GM12892 (cell line): ENCODE results near the gene FSTL4.

Experiments
- POLR2A ChIP-seq: IDR thresholded peaks from 2 replicates; pipeline ENCODE4 v1.6.1; 2011; ENCODE audit warnings: low read depth, low read length, control low read depth
- POLR2AphosphoS5 ChIP-seq: IDR thresholded peaks from 2 replicates; pipeline ENCODE4 v1.6.1; 2011; ENCODE audit warnings: low read depth, low read length, control low read depth

DNA sequence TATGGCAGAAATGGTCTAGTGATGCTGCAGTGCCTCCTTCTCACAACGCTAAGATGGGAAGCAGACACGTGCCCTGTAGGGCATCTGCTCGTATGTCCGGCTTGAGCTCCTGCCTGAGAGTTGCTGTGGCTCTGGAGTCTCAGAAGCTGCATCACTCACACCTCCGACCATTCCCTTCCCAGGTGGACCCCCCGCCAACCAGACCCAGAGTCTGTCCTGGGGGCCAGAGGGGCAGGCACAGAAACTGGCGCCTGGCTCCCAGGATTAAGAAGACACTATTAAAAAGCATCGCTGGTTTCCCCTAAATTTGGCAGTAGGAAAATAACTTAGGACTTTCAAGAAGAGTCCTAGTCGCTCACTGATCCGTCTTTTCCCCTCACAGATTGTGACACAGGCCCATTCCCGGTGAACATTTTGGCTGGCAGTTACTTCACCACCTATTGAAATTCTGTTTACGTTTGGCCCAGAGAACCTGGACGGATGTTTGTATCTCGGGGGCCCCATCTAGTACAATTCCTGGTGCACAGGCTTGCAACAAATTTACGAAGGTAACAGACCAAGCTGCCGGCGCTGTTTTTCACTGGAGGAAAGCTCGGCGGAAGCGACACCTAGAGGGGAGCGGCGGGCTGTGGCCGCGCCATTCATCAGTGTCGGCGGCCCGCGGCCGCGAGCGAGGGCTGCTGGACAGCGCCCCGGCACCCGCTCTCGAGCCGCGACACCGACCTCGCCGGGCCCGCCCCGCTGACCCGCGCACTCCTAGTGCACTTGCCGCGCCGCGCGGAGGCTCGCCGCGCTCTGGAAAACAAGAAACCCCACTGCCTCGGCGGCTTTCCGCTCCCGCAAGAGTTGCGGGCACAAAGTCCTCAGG lies 1.6 kb downstream of the FSTL4 start:
- TF ChIP-seq POLR2A (no peak), POLR2AphosphoS5 (no peak)
